ENCODE results near the gene TAF7.
A peak's percentile ranks its signal among the peaks of the same experiment; 100 is the strongest.
"Not testable (repeated sequence)": the region's sequence is repeated elsewhere in the genome, so short reads cannot be mapped to it uniquely, and the experiment has no call there.

Gene TAF7

DNA sequence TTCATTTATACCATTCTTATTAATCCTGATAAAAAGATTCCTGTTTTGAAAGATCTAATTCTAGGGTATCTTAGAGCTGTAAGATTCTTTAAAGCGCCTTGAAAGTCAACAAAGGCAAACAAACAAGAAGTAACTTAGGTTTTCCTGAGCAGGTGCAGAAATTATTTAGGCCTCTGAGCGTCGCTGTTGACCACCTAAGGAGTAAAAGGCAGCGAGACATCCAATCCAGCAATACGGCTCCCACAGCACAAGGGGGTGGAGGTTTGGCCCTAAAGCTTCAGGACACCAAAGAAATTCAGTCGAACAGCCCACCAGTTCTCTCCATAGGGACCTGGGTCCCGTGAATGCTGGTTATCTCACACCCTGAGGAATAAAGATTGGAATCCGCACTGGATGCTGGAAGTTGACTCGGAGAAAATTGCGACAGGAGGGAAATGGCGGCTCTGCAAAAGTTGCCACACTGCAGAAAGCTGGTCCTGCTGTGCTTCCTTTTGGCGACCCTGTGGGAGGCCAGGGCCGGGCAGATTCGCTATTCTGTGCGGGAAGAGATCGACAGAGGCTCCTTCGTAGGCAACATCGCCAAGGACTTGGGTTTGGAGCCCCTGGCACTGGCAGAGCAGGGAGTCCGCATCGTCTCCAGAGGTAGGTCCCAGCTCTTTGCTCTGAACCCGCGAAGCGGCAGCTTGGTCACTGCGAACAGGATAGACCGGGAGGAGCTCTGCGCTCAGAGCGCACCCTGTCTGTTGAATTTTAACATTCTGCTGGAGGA, 18.1 kb upstream of the TAF7 start, which contains the start of gene PCDHGA2:
TSS of gene PCDHGA2 (plus strand) at position 223 of the 769 bp plus-strand sequence.
- DNase-seq (ENCODE audit: low read depth): no peak

DNA sequence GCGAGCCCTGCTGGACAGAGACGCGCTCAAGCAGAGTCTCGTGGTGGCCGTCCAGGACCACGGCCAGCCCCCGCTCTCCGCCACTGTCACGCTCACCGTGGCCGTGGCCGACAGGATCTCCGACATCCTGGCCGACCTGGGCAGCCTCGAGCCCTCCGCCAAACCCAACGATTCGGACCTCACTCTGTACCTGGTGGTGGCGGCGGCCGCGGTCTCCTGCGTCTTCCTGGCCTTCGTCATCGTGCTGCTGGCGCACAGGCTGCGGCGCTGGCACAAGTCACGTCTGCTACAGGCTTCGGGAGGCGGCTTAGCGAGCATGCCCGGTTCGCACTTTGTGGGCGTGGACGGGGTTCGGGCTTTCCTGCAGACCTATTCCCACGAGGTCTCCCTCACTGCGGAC, 12.0 kb upstream of the TAF7 start:
- DNase-seq (ENCODE audit: low read depth): not testable (repeated sequence)

DNA sequence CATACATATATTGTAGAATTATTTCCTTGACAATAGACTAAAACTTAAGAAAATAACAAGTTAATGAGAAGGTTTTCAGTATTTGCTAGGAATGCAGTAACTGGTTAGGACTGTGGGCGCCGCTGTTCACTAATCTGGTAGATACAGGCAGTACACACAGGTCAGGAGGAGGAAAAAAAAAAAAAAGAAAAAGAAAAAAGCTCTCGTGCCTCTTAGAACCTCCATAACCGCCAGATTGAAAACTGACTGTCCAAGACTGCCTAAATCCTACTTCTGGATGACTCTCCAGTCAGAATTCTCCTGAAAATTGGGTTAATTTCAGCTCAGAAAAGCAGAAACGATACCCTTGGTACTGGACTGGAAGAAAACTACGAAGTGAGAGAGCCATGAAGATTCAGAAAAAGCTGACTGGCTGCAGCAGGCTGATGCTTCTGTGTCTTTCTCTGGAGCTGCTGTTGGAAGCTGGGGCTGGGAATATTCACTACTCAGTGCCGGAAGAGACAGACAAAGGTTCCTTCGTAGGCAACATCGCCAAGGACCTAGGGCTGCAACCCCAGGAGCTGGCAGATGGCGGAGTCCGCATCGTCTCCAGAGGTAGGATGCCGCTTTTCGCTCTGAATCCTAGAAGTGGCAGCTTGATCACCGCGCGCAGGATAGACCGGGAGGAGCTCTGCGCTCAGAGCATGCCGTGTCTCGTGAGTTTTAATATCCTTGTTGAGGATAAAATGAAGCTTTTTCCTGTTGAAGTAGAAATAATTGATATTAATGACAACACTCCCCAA, 9.9 kb upstream of the TAF7 start, which contains the start of gene PCDHGA1:
TSS of gene PCDHGA1 (plus strand) at position 216 of the 782 bp plus-strand sequence.
- DNase-seq (ENCODE audit: low read depth): no peak

DNA sequence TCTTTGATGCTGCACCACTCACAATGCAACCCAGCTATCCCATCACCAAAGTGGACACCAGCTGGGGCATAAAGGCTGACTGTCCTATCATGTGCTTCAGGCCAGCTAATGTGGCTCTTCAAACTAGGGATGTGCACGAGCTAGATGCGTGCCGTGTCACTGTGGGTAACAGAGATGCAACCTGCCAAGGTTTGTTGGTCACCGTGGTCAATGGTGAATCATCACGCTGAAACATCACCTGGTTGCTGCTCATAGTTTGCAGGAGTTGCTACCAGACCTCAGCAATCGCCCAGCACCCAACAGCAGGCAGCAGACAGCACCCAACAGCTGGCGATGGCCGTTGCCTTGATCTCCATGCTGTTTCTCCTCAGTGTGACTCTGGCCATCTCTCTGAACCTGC, 7.6 kb upstream of the TAF7 start:
- no peak for DNase-seq (ENCODE audit: low read depth)

DNA sequence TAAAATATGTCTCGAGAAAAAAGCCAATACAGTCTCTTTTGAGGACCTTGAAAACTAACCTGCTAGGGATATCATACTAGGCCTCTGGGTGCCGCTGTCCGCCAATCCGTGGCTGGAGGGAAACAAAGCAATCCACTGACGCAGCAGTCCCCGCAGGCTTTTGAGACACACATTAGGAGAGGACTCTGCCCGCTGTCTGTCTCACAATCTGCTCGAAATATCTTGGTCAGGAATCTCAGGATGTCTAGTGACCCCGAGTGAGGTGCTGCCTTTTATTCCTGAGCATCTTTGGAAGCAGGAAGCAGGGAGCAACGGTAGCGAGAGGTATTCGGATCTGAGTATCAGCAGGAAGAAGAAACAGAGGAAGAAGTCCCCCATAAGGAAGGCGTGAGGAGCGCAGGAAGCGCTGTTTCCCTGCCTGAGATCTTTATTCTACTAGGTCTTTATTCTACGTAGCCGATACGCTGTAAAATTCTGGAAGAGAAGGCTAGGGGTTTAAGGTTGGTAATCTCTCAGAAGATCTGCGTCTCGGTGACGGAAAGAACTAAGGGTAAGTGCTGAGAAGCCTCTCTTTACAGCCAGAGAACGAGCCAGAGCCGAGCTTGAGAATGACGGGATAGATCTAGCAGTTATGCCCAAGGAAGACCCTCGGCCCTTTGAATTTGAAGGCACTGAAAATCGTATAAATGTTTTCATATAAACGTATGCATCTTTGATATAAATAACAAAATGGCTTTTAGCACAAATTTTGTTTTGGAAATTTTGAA, 5.7 kb upstream of the TAF7 start:
- peak; percentile 52 for DNase-seq (ENCODE audit: low read depth)

DNA sequence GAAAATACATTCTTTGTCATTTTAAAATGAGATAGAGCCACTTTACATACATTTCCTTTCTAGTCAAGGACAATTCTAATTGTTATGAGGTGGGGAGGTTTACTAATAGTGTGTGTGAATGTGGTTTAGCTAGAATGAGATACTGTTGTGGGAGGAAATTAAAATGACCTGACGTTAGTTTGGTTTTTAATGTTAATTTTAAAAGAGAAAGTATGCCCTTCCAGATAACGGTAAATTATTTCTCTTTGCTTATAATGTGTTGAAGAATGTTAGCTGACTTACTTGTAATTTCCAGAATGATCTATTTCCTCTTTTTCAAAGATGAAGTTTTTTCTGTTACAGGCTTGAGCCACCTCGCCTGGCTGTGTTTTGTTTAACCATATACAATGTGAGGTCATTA, 1.7 kb upstream of the TAF7 start:
- DNase-seq (ENCODE audit: low read depth): no peak

DNA sequence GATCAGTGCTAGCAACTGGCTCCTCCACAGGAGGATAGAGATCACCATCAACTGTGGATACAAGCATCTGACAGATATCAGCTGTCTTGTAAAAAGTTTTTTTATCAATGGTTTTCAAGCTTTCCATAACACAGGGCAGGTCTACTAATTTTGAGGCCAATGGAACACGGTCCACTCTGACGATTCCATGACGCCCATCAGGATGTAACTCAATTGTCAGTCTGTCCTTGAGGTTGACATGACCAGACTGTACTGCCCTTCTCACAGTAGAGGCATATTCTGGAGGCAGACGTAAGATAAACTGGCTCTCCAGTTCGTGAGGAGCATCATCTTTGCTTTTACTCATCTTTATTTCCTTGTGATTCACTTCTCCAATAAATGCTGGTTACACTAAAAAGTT, 885 bp downstream of the TAF7 start:
- no peak for DNase-seq (ENCODE audit: low read depth)

DNA sequence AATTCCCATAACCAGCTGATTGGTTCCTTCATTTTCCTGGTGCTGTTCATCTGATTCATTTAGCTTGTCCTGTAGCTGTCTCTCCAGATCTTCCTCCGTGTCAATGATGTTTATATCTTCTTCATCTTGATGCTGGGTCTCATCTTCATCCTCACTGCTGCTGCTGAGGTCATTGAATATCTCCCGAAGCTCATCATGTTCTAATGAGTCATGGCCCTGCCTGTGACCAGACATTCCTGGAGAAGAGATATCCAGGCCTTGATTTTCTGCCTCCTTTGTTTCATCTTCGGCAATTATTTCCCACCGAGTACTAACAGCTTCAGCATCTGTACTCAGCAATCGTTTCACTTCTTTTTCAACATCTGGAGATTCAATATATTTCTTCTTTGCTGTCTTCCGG, 1.4 kb downstream of the TAF7 start:
- DNase-seq (ENCODE audit: low read depth): no peak

DNA sequence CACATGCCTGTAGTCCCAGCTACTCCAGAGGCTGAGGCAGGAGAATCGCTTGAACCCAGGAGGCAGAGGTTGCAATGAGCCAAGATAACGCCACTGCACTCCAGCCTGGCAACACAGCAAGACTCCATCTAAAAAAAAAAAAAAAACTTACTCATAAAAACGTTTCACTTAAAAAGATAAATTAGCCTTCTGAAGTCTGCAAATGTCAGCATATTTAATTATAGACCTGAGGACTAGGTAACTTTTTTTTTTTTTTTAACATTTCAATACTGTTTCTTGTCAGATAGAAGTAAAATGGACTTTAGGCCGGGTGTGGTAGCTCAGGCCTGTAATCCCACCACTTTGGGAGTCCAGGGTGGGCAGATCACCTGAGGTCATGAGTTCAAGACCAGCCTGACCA, 3.6 kb downstream of the TAF7 start:
- DNase-seq (ENCODE audit: low read depth): not testable (repeated sequence)

DNA sequence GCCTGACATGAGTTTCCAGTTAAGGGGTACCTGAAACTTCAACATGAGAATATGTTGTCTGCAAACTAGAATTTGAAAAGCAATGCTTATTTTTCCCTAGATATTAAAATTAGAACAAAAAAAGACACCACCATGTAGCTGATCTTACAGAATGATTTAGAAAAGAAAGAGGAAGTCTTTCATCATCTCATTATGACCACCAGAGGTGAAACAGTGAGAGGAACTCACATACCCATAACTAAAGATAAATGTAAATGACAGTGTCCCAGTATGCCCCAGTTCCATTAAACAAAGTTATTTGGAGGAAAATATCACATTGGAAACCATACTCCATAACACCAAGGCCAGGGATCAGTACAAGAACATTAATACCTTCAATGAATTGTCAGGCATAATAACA, 6.9 kb downstream of the TAF7 start:
- no peak for DNase-seq (ENCODE audit: low read depth)

DNA sequence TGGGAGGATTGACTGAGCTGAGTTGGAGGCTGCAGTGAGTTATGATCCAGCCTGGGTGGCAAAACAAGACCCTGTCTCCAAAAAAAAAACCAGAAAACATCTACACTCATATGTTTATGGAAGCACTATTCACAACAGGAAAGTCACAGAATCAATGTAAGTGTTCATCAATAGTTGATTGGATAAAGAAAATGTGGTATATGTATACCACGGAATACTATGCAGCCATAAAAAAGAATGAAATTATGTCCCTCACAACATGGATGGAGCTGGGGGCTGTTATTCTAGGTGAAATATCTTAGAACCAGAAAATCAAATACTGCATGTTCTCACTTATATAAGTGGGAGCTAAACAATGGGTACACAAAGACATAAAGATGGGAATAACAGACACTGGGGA, 14.0 kb downstream of the TAF7 start:
- no peak for DNase-seq (ENCODE audit: low read depth)

DNA sequence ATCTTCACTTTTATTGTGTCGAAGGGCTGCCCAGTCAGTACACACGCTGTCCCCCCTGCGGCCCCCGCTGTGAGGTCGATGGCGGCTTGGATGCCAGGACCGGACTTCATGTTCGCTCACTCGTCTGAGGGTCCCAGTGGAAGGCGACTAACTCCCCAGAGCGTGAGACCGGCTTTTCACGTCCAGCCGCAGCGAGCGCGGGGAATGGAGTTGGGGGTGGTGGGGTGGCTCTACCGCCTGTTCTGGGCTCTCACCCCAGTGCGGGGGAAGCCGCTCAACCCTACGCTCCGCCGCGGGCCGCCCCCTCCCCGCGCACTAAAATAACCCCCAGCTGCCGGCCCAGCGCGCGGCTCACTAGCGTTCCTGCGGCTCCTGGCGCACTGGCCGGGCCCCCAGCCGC, 16.8 kb downstream of the TAF7 start, which contains the start of gene SLC25A2:
TSS of gene SLC25A2 (minus strand) at position 294 of the 400 bp plus-strand sequence. CDS start at position 110, 184 bp downstream.
- DNase-seq (ENCODE audit: low read depth): no peak

DNA sequence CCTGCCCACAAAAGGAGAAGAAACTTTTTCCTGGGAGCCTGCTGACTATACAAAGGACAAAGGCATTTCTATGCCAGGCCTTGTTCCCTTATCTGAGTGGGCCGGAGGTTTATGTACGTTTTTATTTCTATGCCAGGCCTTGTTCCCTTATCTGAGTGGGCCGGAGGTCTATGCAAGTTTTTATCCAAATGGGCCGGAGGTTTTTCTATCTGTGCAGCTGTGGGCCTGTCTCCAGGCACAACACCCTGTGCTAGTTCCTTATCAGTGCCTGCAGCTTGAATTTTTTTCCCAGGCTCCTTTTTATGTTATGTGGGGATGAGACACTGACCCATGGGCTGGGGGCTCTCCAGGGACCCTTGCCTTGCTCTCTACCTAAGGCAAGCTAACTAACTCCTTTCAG, 22.2 kb downstream of the TAF7 start:
- no peak for DNase-seq (ENCODE audit: low read depth)

DNA sequence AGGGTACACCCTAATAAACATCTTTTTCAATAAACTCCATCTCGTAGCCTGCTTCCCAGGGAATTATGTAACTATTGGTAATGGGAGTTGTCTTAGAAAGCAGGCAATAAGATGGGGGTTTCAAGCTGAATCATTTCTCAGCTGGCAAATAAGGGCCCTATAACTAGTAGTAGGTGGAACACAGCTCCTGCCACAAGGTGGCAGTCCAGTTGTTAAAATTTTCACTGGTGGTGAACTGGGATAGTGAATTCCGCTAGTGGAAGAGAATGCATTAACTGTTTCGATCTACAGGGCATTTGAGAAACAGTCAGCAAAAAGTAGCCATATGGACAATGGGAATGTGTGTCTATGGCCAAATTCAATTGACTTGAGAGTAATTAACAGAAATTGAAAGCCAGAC, 47.7 kb downstream of the TAF7 start:
- DNase-seq (ENCODE audit: low read depth): no peak

DNA sequence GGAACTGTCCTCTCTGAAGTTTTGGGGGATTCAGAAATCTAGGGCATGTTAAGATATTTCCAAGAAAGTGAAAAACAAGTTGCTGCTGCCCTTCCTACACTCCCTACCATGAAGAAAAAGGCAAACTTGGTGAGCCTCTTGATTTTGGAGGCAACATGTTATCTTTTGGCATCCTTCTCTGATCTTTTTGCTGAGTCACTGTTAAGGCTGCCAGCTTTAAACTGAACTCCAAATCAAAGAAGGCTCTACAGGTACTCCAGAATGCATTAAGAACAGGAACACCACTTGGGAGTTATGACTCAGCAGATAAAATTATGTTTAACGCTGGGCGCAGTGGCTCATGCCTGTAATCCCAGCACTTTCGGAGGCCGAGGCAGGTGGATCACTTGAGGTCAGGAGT, 51.4 kb downstream of the TAF7 start:
- no peak for DNase-seq (ENCODE audit: low read depth)

Data from GM04504 (cell line).